ENCODE data around the gene BDH2. TPM values are rescaled to one million over a fixed set of nuclear protein-coding genes. Genes with fewer than 3 reads are reported as not detected.

The BDH2 gene
- total RNA-seq, 6 experiments from 2014 or later = 32.3 to 70.6 (median 47.2) TPM

GRCh38 chr4:103108542-103108941 is 8.9 kb upstream of the BDH2 start:
- ATAC-seq (peak in 2 of 4 donors; percentile 22 to 56), DNase-seq (no peak)
- H3K36me3 ChIP-seq = no peaks in the 10 kb centered on the region
- H3K27me3 ChIP-seq = no peaks in the 10 kb centered on the region
- TF ChIP-seq CTCF (IDR thresholded peaks at IDR 0.05) (no peak), POLR2A (IDR thresholded peaks at IDR 0.05) (no peak)
- H3K9me3 ChIP-seq = no peaks in the 10 kb centered on the region
- no peak overlapping the region for H3K4me3 ChIP-seq
- H3K4me1 ChIP-seq = peaks cover 0 to 9% (median 0%) of the 10 kb centered on the region in 4 donors
- intact Hi-C loops (cut with DNase I) = no loop called here
- H3K27ac ChIP-seq = no peak overlapping the region
- 45% methylated on average over 4 of the region's 4 CpGs for WGBS (ENCODE audit: insufficient coverage, low coverage, low lambda C conversion rate, missing lambda C conversion rate)

GRCh38 chr4:103105558-103106356 is 6.1 kb upstream of the BDH2 start:
- ATAC-seq (no peak), DNase-seq (no peak)
- intact Hi-C loops (cut with DNase I) = no loop called here
- Histone ChIP-seq H3K4me1 (peaks cover 0 to 9% (median 0%) of the 10 kb centered on the region in 4 donors), H3K27me3 (no peaks in the 10 kb centered on the region), H3K4me3 (no peak overlapping the region), H3K9me3 (no peaks in the 10 kb centered on the region), H3K36me3 (no peaks in the 10 kb centered on the region), H3K27ac (no peak overlapping the region)
- TF ChIP-seq CTCF (IDR thresholded peaks at IDR 0.05) (no peak), POLR2A (IDR thresholded peaks at IDR 0.05) (no peak)
- 89% methylated on average over 2 of the region's 2 CpGs for WGBS (ENCODE audit: insufficient coverage, low coverage, low lambda C conversion rate, missing lambda C conversion rate)

GRCh38 chr4:103104886-103105285 is 5.3 kb upstream of the BDH2 start:
- TF ChIP-seq POLR2A (IDR thresholded peaks at IDR 0.05) = no peak
- TF ChIP-seq CTCF (IDR thresholded peaks at IDR 0.05) = no peak
- intact Hi-C loops (cut with DNase I) = no loop called here

GRCh38 chr4:103100691-103101090 is 1.1 kb upstream of the BDH2 start:
- no peak for DNase-seq
- Histone ChIP-seq H3K4me1 (peaks cover 0 to 33% (median 14%) of the 10 kb centered on the region in 4 donors), H3K4me3 (no peak overlapping the region), H3K27me3 (no peaks in the 10 kb centered on the region), H3K36me3 (no peaks in the 10 kb centered on the region), H3K9me3 (no peaks in the 10 kb centered on the region), H3K27ac (no peak overlapping the region)
- ATAC-seq = no peak
- 49% methylated on average over 4 of the region's 5 CpGs for WGBS (ENCODE audit: insufficient coverage, low coverage, low lambda C conversion rate, missing lambda C conversion rate)
- TF ChIP-seq CTCF (IDR thresholded peaks at IDR 0.05) = no peak
- TF ChIP-seq POLR2A (IDR thresholded peaks at IDR 0.05) = no peak
- intact Hi-C loops (cut with DNase I) = no loop called here

More at GRCh38 chr4:103104886-103105285, 5.3 kb upstream of the BDH2 start:
- WGBS (ENCODE audit: insufficient coverage, low coverage, low lambda C conversion rate, missing lambda C conversion rate) = 69% methylated on average over 3 of the region's 3 CpGs
- no peaks in the 10 kb centered on the region for H3K27me3 ChIP-seq
- DNase-seq = no peak
- no peak for ATAC-seq
- H3K4me1 ChIP-seq = peaks cover 0 to 9% (median 0%) of the 10 kb centered on the region in 4 donors
- no peak overlapping the region for H3K27ac ChIP-seq
- no peak overlapping the region for H3K4me3 ChIP-seq
- no peaks in the 10 kb centered on the region for H3K36me3 ChIP-seq
- H3K9me3 ChIP-seq = no peaks in the 10 kb centered on the region
